ENCODE data around the gene CNNM4.

Gene CNNM4

GRCh38 chr2:96837575-96837974 is 76.9 kb downstream of the CNNM4 start:
- DNase-seq, result no peak

- no peak for DNase-seq
These were observed 77.9 kb downstream of the CNNM4 start for GRCh38 chr2:96838345-96839292.

GRCh38 chr2:96839293-96839874 is 78.7 kb downstream of the CNNM4 start:
- no peak for DNase-seq

GRCh38 chr2:96839875-96840850 is 79.5 kb downstream of the CNNM4 start:
- no peak for DNase-seq

GRCh38 chr2:96841701-96842495 is 81.2 kb downstream of the CNNM4 start:
- no peak for DNase-seq

GRCh38 chr2:96842600-96842999 is 81.9 kb downstream of the CNNM4 start:
- DNase-seq, result no peak

- DNase-seq, result no peak
These were observed 83.0 kb downstream of the CNNM4 start, which contains the start of gene ANKRD23 for GRCh38 chr2:96843538-96844268. Gene ANKRD23, minus strand, starts transcription at chr2:96844021. Its CDS starts 29 bp downstream, at chr2:96843992.

- no peak for DNase-seq
These were observed 83.7 kb downstream of the CNNM4 start for GRCh38 chr2:96844405-96844808.

GRCh38 chr2:96846825-96847224 is 86.1 kb downstream of the CNNM4 start:
- no peak for DNase-seq

- DNase-seq, result no peak
These were observed 86.9 kb downstream of the CNNM4 start for GRCh38 chr2:96847586-96847985.

- DNase-seq, result no peak
These were observed 87.6 kb downstream of the CNNM4 start for GRCh38 chr2:96848264-96848663.

GRCh38 chr2:96852667-96853066 is 92.0 kb downstream of the CNNM4 start:
- DNase-seq, result no peak

GRCh38 chr2:96853321-96853720 is 92.6 kb downstream of the CNNM4 start:
- DNase-seq, result no peak

GRCh38 chr2:96856776-96857666 is 96.3 kb downstream of the CNNM4 start:
- DNase-seq, result no peak

- DNase-seq, result peak; percentile 97
These were observed 97.1 kb downstream of the CNNM4 start, which contains the start of gene ANKRD39 for GRCh38 chr2:96857667-96858372. Gene ANKRD39, minus strand, starts transcription at chr2:96858016. Its CDS starts 29 bp downstream, at chr2:96857987.

- no peak for DNase-seq
These were observed 98.5 kb downstream of the CNNM4 start for GRCh38 chr2:96859099-96859649.

- no peak for DNase-seq
These were observed 99.0 kb downstream of the CNNM4 start for GRCh38 chr2:96859681-96860064.

- DNase-seq, result no peak
These were observed 99.6 kb downstream of the CNNM4 start for GRCh38 chr2:96860065-96861029.

All from GOT3 (cell line).